Tibial nerve (tissue), 4 donors: ENCODE measurements around the gene NFAM1.

Source experiments
- CTCF ChIP-seq, 5 experiments: fragments of 200-600 bp in 3 of 5; fragments of 450-650 bp in 2 of 5; sonication (generic) in 3 of 5; IDR thresholded peaks; one replicate each; pipeline ENCODE4 v1.5.1; 2016 to 2019; ENCODE audit warnings: antibody characterized with exemption in 5 of 5, mild to moderate bottlenecking in 3 of 5, moderate library complexity in 2 of 5
- EP300 ChIP-seq, 2 donors: sonication (generic); formaldehyde crosslinking; IDR thresholded peaks; one replicate each; pipeline ENCODE4 v1.6.1; 2017; ENCODE audit warnings: antibody characterized with exemption in 2 of 2, mild to moderate bottlenecking in 1 of 2
- POLR2A ChIP-seq, 2 donors: fragments of 450-650 bp; IDR thresholded peaks; one replicate each; pipeline ENCODE4 v1.6.1; 2017; ENCODE audit warnings: antibody characterized with exemption in 2 of 2, mild to moderate bottlenecking in 2 of 2, moderate library complexity in 2 of 2

- no peak for TF ChIP-seq CTCF (IDR thresholded peaks at IDR 0.05)
- TF ChIP-seq EP300 (IDR thresholded peaks at IDR 0.05), result no peak
- TF ChIP-seq POLR2A (IDR thresholded peaks at IDR 0.05), result no peak
Observed at GRCh38 chr22:42472671-42473070, 40.5 kb upstream of the NFAM1 start.
